Suprapubic skin (tissue), 4 donors: ENCODE results near the gene GPR146. TPM values are rescaled to one million over a fixed set of nuclear protein-coding genes. Genes with fewer than 3 reads are reported as not detected.

Source experiments
- DNase-seq, 2 donors: peaks; one replicate each; pipeline ENCODE4 v3.0.0-alpha.2; 2019; ENCODE audit warnings: low spot score in 2 of 2
- H3K27ac ChIP-seq: fragments of 200-600 bp; sonication (generic); one replicate; pipeline ENCODE4 v1.5.1; 2019
- H3K27me3 ChIP-seq: fragments of 200-600 bp; sonication (generic); one replicate; pipeline ENCODE4 v1.5.1; 2019
- H3K36me3 ChIP-seq: fragments of 200-600 bp; sonication (generic); one replicate; pipeline ENCODE4 v1.5.1; 2019
- H3K4me1 ChIP-seq: fragments of 200-600 bp; sonication (generic); one replicate; pipeline ENCODE4 v1.5.1; 2019
- H3K4me3 ChIP-seq: fragments of 200-600 bp; sonication (generic); one replicate; pipeline ENCODE4 v1.5.1; 2019; ENCODE audit warnings: mild to moderate bottlenecking
- H3K9me3 ChIP-seq: fragments of 200-600 bp; sonication (generic); one replicate; pipeline ENCODE4 v1.5.1; 2019
- CTCF ChIP-seq, 2 donors: fragments of 200-600 bp in 1 of 2; fragments of 450-650 bp in 1 of 2; sonication (generic) in 1 of 2; IDR thresholded peaks; one replicate each; pipeline ENCODE4 v1.5.1; 2016 to 2019; ENCODE audit warnings: antibody characterized with exemption in 2 of 2, mild to moderate bottlenecking in 1 of 2, moderate library complexity in 1 of 2
- EP300 ChIP-seq: sonication (generic); formaldehyde crosslinking; IDR thresholded peaks from one replicate; pipeline ENCODE4 v1.6.1; 2017; ENCODE audit warnings: antibody characterized with exemption
- POLR2A ChIP-seq, 2 donors: fragments of 450-650 bp; IDR thresholded peaks; one replicate each; pipeline ENCODE4 v1.6.1; 2017; ENCODE audit warnings: antibody characterized with exemption in 2 of 2, mild to moderate bottlenecking in 2 of 2, moderate library complexity in 2 of 2
- POLR2AphosphoS5 ChIP-seq, 3 donors: sonication (generic); formaldehyde crosslinking; IDR thresholded peaks; one replicate each; pipeline ENCODE4 v1.6.1; 2017; ENCODE audit warnings: antibody characterized with exemption in 3 of 3
- WGBS: methylation state at CpG from one replicate; pipeline ENCODE4 v1.1.5; 2018; 5-methylcytosine and 5-hydroxymethylcytosine counted together
- total RNA-seq, 4 donors: library from RNA; depleted of rRNA; stranded (reverse); fragments of >200 nt; gene quantifications; one replicate each; pipeline ENCODE4 v1.1.0, GENCODE V29; 2016

The GPR146 gene
- total RNA-seq, 4 donors from 2014 or later, result 24.1 to 50.8 (median 39.3) TPM

- Histone ChIP-seq H3K4me3 (no peak overlapping the region), H3K36me3 (no peaks in the 10 kb centered on the region), H3K27me3 (no peaks in the 10 kb centered on the region), H3K27ac (no peak overlapping the region), H3K9me3 (no peaks in the 10 kb centered on the region), H3K4me1 (peaks cover 25% of the 10 kb centered on the region)
- TF ChIP-seq EP300 (no peak), POLR2A (IDR thresholded peaks at IDR 0.05) (no peak), CTCF (IDR thresholded peaks at IDR 0.05) (no peak), POLR2AphosphoS5 (IDR thresholded peaks at IDR 0.05) (no peak)
- DNase-seq, result no peak
- 100% methylated on average over 1 of the region's 11 CpGs for WGBS
These were observed 34.2 kb downstream of the GPR146 start for GRCh38 chr7:1078519-1078918.

- Histone ChIP-seq H3K4me1 (peaks cover 30% of the 10 kb centered on the region), H3K36me3 (no peaks in the 10 kb centered on the region), H3K4me3 (no peak overlapping the region), H3K27ac (no peak overlapping the region), H3K9me3 (no peaks in the 10 kb centered on the region), H3K27me3 (no peaks in the 10 kb centered on the region)
- WGBS, result 93% methylated on average over 11 of the region's 15 CpGs
- DNase-seq, result no peak
- TF ChIP-seq EP300, result no peak
- no peak for TF ChIP-seq POLR2A (IDR thresholded peaks at IDR 0.05)
- no peak for TF ChIP-seq CTCF (IDR thresholded peaks at IDR 0.05)
These were observed 34.6 kb downstream of the GPR146 start for GRCh38 chr7:1078985-1079384.

GRCh38 chr7:1079546-1079945, 35.2 kb downstream of the GPR146 start:
- Histone ChIP-seq H3K36me3 (no peaks in the 10 kb centered on the region), H3K9me3 (no peaks in the 10 kb centered on the region), H3K27me3 (no peaks in the 10 kb centered on the region), H3K4me3 (no peak overlapping the region), H3K4me1 (peaks cover 35% of the 10 kb centered on the region), H3K27ac (no peak overlapping the region)
- TF ChIP-seq CTCF (IDR thresholded peaks at IDR 0.05) (no peak), EP300 (no peak), POLR2A (IDR thresholded peaks at IDR 0.05) (no peak), POLR2AphosphoS5 (IDR thresholded peaks at IDR 0.05) (no peak)
- DNase-seq, result no peak
- WGBS, result 82% methylated on average over 11 of the region's 12 CpGs

- no peak overlapping the region for H3K27ac ChIP-seq
- H3K27me3 ChIP-seq, result no peaks in the 10 kb centered on the region
- H3K36me3 ChIP-seq, result no peaks in the 10 kb centered on the region
- peaks cover 39% of the 10 kb centered on the region for H3K4me1 ChIP-seq
- DNase-seq, result no peak
- H3K9me3 ChIP-seq, result no peaks in the 10 kb centered on the region
- no peak for TF ChIP-seq POLR2A (IDR thresholded peaks at IDR 0.05)
- TF ChIP-seq POLR2AphosphoS5 (IDR thresholded peaks at IDR 0.05), result no peak
- no peak for TF ChIP-seq CTCF (IDR thresholded peaks at IDR 0.05)
- 96% methylated on average over 36 of the region's 38 CpGs for WGBS
- no peak overlapping the region for H3K4me3 ChIP-seq
These were observed 36.0 kb downstream of the GPR146 start for GRCh38 chr7:1080252-1080920.

GRCh38 chr7:1080921-1081255, 36.5 kb downstream of the GPR146 start:
- no peak for DNase-seq
- H3K27ac ChIP-seq, result no peak overlapping the region
- WGBS, result 97% methylated on average over 14 of the region's 16 CpGs
- no peak overlapping the region for H3K4me3 ChIP-seq
- H3K4me1 ChIP-seq, result peaks cover 39% of the 10 kb centered on the region
- H3K36me3 ChIP-seq, result no peaks in the 10 kb centered on the region
- no peaks in the 10 kb centered on the region for H3K27me3 ChIP-seq
- no peak for TF ChIP-seq POLR2AphosphoS5 (IDR thresholded peaks at IDR 0.05)
- no peak for TF ChIP-seq POLR2A (IDR thresholded peaks at IDR 0.05)
- no peak for TF ChIP-seq CTCF (IDR thresholded peaks at IDR 0.05)
- TF ChIP-seq EP300, result no peak
- H3K9me3 ChIP-seq, result no peaks in the 10 kb centered on the region
